Fibroblast of gingiva (primary cell): Measurements from ENCODE around the gene CLIC4.
A peak's percentile ranks its signal among the peaks of the same experiment; 100 is the strongest.
"Not testable (repeated sequence)": the region's sequence is repeated elsewhere in the genome, so short reads cannot be mapped to it uniquely, and the experiment has no call there.

Experiments
- DNase-seq: peaks from one replicate; pipeline ENCODE4 v3.0.0-alpha.2; 2011; ENCODE audit warnings: low read depth

CLIC4 gene

GRCh38 chr1:24717887-24718650, 27.2 kb upstream of the CLIC4 start:
- no peak for DNase-seq

- DNase-seq: peak; percentile 57
Measured at GRCh38 chr1:24720152-24720551, 25.1 kb upstream of the CLIC4 start.

GRCh38 chr1:24721533-24721932, 23.7 kb upstream of the CLIC4 start:
- DNase-seq: no peak

- DNase-seq: not testable (repeated sequence)
Measured at GRCh38 chr1:24722073-24723035, 22.9 kb upstream of the CLIC4 start.

GRCh38 chr1:24724345-24725208, 20.7 kb upstream of the CLIC4 start:
- DNase-seq: peak; percentile 29

- DNase-seq: no peak
Measured at GRCh38 chr1:24725209-24725651, 20.0 kb upstream of the CLIC4 start.

GRCh38 chr1:24726741-24727140, 18.5 kb upstream of the CLIC4 start:
- no peak for DNase-seq

- DNase-seq: peak; percentile 86
Measured at GRCh38 chr1:24727501-24728216, 17.6 kb upstream of the CLIC4 start.

GRCh38 chr1:24728982-24729381, 16.3 kb upstream of the CLIC4 start:
- DNase-seq: no peak

- DNase-seq: no peak
Measured at GRCh38 chr1:24732186-24732885, 12.9 kb upstream of the CLIC4 start.

GRCh38 chr1:24733342-24733741, 11.9 kb upstream of the CLIC4 start:
- not testable (repeated sequence) for DNase-seq

GRCh38 chr1:24735156-24735508, 10.1 kb upstream of the CLIC4 start:
- DNase-seq: no peak

- DNase-seq: peak; percentile 63
Measured at GRCh38 chr1:24735509-24736375, 9.5 kb upstream of the CLIC4 start.

- DNase-seq: no peak
Measured at GRCh38 chr1:24737368-24738117, 7.7 kb upstream of the CLIC4 start.

- DNase-seq: no peak
Measured at GRCh38 chr1:24739241-24739640, 6.0 kb upstream of the CLIC4 start.

GRCh38 chr1:24742090-24742938, 2.9 kb upstream of the CLIC4 start:
- DNase-seq: peak; percentile 50

- peak; percentile 86 for DNase-seq
Measured at GRCh38 chr1:24743404-24744211, 1.6 kb upstream of the CLIC4 start.
